ENCODE data around the gene SLC10A1.

SLC10A1 gene

DNA sequence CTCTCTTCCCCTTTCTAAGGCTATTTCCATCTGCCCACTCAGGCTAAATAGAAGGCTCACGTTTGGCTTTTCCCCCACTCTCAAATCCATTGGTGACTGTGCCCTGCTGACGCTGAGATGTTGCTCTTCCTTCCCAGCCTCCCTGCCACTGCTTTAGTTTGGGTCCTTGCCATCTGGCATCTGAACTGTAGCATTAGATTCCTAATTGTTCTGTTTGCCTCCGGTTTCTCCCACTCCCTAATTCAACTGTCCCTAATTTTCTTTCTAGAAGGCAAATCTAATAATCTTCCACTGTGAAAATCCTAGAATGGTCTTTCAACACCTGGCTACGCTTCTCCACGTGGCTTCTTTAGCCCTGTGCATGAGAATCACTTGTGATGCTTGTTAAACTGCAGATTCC is 44.6 kb upstream of the SLC10A1 start:
- TF ChIP-seq, protein P1, sequence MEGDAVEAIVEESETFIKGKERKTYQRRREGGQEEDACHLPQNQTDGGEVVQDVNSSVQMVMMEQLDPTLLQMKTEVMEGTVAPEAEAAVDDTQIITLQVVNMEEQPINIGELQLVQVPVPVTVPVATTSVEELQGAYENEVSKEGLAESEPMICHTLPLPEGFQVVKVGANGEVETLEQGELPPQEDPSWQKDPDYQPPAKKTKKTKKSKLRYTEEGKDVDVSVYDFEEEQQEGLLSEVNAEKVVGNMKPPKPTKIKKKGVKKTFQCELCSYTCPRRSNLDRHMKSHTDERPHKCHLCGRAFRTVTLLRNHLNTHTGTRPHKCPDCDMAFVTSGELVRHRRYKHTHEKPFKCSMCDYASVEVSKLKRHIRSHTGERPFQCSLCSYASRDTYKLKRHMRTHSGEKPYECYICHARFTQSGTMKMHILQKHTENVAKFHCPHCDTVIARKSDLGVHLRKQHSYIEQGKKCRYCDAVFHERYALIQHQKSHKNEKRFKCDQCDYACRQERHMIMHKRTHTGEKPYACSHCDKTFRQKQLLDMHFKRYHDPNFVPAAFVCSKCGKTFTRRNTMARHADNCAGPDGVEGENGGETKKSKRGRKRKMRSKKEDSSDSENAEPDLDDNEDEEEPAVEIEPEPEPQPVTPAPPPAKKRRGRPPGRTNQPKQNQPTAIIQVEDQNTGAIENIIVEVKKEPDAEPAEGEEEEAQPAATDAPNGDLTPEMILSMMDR (IDR thresholded peaks at IDR 0.05; ENCODE audit: unreplicated experiment in 3 of 3), result no peak
- H3K36me3 Mint-ChIP-seq (ENCODE audit: low read depth), result no peaks in the 10 kb centered on the region
- no peak overlapping the region for H3K4me3 Mint-ChIP-seq
- no peaks in the 10 kb centered on the region for H3K4me1 Mint-ChIP-seq
- no peaks in the 10 kb centered on the region for H3K27me3 Mint-ChIP-seq (ENCODE audit: low read depth)
- no peak overlapping the region for H3K27ac Mint-ChIP-seq
- H3K9me3 Mint-ChIP-seq, result no peaks in the 10 kb centered on the region

DNA sequence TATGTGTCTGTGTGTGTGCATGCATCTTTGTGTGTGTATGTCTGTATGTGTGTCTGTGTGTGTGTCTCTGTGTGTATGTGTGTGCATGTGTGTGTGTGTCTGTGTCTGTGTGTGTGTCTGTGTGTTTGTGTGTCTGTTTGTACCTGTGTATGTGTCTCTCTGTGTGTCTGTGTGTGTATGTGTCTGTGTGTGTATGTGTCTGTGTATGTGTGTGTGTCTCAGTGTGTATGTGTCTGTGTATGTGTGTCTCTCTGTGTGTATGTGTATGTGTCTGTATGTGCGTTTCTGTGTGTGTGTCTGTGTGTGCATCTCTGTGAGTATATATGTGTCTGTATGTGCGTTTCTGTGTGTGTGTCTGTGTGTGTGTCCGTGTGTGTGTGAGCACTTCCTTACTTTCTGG is 42.6 kb upstream of the SLC10A1 start:
- no peak overlapping the region for H3K4me3 Mint-ChIP-seq
- no peaks in the 10 kb centered on the region for H3K27me3 Mint-ChIP-seq (ENCODE audit: low read depth)
- no peaks in the 10 kb centered on the region for H3K9me3 Mint-ChIP-seq
- H3K4me1 Mint-ChIP-seq, result no peaks in the 10 kb centered on the region
- TF ChIP-seq, protein P1 (IDR thresholded peaks at IDR 0.05; ENCODE audit: unreplicated experiment in 3 of 3), result no peak
- no peaks in the 10 kb centered on the region for H3K36me3 Mint-ChIP-seq (ENCODE audit: low read depth)
- H3K27ac Mint-ChIP-seq, result no peak overlapping the region

DNA sequence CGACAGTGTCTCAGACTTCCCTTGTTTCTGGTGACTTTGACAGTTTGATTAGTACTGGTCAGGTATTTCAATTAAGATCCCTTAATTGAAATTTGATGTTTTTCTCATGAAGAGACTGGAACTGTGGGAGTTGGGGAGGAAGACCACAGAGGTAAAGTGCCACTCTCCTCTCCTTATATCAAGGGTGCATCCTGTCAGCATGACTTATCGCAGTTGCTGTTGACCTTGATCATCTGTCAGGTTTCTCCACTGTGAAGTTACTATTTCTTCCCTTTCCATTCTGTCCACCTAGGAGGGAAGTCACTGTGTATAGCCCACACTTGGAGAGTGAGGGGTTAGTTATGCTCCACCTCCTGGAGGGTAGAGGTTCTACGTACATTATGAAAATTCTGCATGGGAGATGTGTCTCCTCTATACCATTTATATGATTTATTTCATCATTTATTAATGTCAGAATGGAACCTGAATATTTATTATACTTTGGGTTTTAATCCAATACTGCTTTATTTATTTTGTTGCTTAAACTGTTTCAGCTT is 41.9 kb upstream of the SLC10A1 start:
- Mint-ChIP-seq H3K36me3 (ENCODE audit: low read depth) (no peaks in the 10 kb centered on the region), H3K4me3 (no peak overlapping the region), H3K9me3 (no peaks in the 10 kb centered on the region), H3K27me3 (ENCODE audit: low read depth) (no peaks in the 10 kb centered on the region), H3K27ac (no peak overlapping the region), H3K4me1 (no peaks in the 10 kb centered on the region)
- TF ChIP-seq, protein P1 (IDR thresholded peaks at IDR 0.05; ENCODE audit: unreplicated experiment in 3 of 3), result no peak

DNA sequence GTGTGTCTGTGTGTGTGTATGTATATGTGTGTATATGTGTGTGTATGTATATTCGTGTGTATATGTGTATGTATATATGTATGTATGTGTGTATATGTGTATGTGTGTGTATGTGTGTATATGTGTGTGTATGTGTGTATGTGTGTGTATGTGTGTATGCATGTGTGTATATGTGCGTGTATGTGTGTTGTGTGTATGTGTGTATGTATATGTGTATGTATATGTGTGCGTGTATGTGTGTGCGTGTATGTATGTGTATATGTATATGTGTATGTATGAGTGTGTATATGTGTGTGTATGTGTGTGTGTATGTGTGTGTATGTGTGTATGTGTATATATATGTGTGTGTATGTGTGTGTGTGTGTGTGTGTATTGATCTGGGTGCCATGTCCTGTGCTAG is 31.8 kb upstream of the SLC10A1 start:
- TF ChIP-seq, protein P1 (IDR thresholded peaks at IDR 0.05; ENCODE audit: unreplicated experiment in 3 of 3), result no peak
- peaks cover 27% of the 10 kb centered on the region for H3K9me3 Mint-ChIP-seq
- H3K27ac Mint-ChIP-seq, result no peak overlapping the region
- H3K36me3 Mint-ChIP-seq (ENCODE audit: low read depth), result no peaks in the 10 kb centered on the region
- no peaks in the 10 kb centered on the region for H3K27me3 Mint-ChIP-seq (ENCODE audit: low read depth)
- no peak overlapping the region for H3K4me3 Mint-ChIP-seq
- no peaks in the 10 kb centered on the region for H3K4me1 Mint-ChIP-seq

DNA sequence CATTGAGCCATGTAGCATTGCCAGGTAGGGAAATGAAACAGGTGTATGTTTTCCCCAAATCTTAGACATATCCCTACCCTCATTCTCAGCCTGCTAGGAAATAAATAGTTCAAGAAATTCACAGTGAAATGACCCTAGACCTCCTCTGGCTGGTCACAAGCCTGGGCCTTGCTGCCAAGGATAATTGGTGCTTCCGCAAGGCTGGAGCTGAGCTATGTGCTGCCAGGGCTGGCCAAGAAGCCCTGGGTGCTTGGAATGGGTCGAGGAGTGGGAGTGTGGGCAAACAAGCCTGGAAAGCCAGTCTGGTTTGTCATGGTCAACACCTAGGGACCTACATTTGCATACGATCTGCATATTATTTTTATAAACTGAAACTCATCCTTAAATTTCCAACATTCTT is 31.3 kb upstream of the SLC10A1 start:
- Mint-ChIP-seq H3K27ac (no peak overlapping the region), H3K9me3 (peaks cover 27% of the 10 kb centered on the region), H3K4me3 (no peak overlapping the region), H3K27me3 (ENCODE audit: low read depth) (no peaks in the 10 kb centered on the region), H3K4me1 (no peaks in the 10 kb centered on the region), H3K36me3 (ENCODE audit: low read depth) (no peaks in the 10 kb centered on the region)
- TF ChIP-seq, protein P1 (IDR thresholded peaks at IDR 0.05; ENCODE audit: unreplicated experiment in 3 of 3), result no peak

DNA sequence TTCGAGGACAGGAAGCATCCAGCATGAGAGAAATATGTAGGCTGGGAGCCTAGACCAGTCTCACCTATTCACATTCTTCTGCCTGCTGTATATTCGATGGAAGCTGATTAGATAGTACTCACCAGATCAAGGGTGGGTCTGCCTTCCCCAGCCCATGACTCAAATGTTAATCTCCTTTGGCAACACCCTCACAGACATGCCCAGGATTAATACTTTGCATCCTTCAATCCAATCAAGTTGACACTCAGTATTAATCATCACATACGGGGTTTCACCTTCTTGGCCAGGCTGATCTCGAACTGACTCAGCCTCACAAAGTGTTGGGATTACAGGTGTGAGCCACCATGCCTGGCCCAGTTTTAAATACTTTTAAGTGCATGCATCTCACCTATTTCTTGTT is 30.5 kb upstream of the SLC10A1 start:
- Mint-ChIP-seq H3K4me1 (no peaks in the 10 kb centered on the region), H3K27me3 (ENCODE audit: low read depth) (peaks cover 4% of the 10 kb centered on the region), H3K9me3 (peaks cover 27% of the 10 kb centered on the region), H3K27ac (no peak overlapping the region), H3K36me3 (ENCODE audit: low read depth) (no peaks in the 10 kb centered on the region), H3K4me3 (no peak overlapping the region)
- TF ChIP-seq, protein P1 (IDR thresholded peaks at IDR 0.05; ENCODE audit: unreplicated experiment in 3 of 3), result no peak

Data from nephron (organoid).